Suppressor macrophage treated with lipopolysaccharide for 1 hour (primary cell): ENCODE data around the gene PSTPIP1.

Experiments used
- DNase-seq, 3 donors: peaks; one replicate each; pipeline ENCODE4 v3.0.0-alpha.2; 2020 to 2022

PSTPIP1 gene

DNA sequence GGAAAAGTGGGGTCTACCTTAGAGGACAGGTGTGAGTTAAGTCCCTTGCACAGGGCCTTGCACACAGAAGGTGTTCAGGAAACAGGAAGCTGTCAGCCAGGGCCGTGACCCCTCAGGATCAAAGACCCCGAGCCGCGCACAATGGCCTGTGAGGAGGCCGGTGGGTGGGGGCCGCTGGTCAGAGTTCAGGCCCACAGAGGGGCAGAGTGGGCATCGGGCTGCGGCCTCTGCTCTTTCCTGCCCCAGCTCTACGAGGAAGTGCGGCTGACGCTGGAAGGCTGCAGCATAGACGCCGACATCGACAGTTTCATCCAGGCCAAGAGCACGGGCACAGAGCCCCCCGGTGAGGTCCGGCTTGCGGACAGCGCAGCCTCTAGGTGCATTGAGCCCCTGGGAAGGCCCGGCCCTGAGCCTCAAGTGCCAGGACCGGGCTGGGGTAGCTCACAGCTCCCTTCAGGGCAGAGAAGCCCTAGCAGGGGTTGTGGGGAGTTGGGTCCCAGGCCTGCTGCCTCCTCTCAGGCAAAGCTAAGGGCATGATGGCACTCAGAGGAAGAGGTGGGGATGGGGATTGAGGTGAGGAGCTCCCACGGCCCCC, 37.2 kb downstream of the PSTPIP1 start:
- DNase-seq, result no peak

DNA sequence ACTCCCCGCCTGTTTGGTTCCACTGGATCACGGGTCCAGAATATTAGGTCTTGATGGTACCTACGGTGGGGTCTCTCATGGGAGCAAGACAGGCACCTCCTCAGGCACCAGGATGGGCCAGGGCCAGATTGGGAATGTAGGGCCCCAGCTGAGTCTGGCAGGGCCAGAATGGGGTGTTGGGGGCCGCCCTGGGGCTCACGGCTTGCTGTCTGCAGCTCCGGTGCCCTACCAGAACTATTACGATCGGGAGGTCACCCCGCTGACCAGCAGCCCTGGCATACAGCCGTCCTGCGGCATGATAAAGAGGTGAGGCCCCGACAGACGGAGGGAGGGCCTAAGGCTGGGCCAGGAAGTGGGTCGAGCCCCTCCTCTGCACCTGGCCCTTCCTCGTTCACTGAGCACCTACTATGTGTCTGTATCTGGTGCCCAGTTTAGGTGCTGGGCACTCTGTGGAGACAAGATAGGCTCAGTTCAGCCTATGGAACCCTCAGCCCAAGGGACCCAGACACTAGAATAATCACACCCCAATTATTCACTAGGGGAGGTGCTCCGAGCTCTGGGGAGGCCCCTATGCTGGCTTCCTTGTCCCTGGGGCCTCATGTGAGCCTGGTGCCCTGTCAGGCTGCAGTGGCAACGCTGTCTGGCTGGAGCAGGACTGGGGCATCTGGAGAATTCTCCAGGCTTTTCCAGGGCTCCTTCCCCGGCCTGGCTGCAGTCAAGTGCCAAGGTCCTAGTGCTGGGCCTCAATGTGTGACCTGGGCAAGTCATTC, 37.9 kb downstream of the PSTPIP1 start:
- DNase-seq, result no peak

DNA sequence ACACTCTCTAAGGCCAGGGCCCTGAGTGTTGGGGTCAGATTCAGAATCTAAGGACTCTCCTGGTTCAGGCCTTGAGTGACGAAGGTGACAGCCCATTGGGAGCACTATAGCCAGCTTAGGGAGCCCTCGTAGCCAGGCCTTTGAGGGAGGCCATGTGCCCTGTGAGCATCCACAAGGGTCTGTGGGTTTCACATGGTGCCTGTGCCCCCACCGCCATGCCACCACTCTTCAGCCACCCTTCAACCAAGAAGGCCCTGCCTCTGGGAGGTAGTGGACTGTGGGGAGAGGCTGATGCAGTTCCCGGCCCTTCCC, 38.4 kb downstream of the PSTPIP1 start:
- DNase-seq, result no peak

DNA sequence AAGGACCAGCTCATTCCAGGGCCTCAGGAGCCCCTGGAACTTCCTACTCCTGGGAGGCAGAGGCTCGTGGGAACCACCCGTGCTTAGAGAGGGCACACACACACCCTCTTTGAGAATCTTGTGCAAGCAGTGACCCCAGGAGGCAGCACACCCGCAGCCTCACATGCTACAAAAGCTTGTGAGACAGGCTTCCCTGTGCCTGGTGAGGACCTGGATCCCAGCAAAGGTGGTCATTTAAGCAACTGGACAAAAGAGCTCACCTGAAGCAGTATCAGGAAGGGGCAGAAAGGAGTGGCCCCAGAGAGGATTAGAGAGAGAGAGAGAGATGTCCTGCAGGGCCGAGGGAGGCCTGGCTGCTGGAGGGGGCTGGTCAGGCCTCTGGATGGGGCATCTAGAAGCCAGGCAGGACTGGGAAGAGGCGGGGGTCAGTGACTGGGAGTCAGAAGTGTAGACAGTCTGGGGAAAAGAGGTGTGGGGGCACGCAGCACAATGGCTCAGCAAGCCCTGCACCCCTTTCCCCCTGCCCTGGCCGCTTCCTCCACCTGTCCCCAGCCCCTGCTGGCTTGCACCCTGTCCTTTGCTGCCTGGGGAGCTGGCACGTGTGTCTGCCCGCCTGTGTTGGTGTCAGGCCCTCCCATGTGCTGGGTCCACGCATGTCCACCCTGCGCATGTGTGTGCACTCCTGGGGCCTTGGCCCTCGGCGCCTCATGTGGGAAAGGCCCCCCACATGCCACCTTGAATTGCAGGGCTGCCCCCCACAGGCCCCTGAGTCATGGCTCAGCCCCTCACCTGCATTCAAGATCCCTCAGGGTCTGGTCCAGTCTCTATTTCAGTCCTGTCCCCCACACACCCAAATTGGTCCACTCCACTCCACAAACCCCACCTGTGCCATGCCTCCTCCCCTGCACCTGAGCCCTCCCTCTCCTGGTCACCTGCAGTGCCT, 39.1 kb downstream of the PSTPIP1 start:
- no peak for DNase-seq

DNA sequence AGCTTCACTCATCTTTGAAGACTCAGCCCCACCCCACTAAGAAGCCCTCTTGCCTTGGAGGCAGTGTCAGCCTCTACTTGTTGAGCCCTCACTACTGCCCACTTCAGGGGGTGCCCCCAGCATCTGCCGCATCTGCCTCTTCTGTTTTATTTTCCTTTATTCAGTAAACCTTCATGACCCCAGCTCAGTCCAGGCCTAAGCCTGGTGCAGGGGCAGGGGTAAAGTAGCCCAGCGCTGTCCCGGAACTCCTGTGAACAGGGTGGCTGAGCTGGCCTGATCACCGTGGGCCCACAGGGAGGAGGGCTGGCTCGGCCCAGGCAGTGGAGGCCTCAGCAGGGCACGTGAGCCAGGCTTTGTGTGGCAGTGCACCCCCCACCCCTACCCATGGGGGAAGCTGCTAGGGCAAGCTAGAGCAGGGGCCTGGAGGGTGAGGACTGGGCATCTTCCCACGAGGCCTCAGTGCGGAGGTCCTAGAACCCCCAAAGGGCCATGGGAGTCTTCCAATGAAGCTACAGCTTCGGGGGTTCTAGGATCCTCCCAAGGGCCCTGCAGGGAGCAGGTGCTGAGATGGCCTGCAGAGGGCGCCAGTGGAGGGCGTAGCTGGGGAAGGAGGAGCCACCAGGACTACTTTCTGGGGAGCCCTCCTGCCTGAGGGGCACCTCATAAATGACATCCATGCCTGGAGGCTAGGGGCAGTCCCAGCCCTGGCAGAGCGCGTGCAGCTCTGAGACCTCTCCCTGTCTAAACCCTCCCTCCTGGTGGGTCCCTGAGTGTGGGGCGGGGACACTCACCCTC, 40.0 kb downstream of the PSTPIP1 start:
- DNase-seq, result peak in 2 of 3 donors; percentile 34 to 51

DNA sequence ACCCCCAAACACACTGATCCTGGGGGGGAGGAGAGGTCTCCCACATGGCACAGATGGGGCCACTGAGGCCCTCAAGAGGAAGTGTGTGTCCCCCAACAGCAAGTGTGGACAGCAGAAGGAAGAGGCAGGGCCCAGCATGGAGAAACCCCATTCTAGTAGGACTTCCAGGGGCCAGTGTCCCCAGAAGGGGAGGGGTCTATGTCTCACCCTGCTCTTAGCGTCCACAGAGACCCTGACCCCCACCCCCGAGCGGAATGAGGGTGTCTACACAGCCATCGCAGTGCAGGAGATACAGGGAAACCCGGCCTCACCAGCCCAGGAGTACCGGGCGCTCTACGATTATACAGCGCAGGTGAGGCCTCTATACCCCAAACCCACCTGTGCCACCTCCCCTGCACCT, 40.7 kb downstream of the PSTPIP1 start:
- no peak for DNase-seq

DNA sequence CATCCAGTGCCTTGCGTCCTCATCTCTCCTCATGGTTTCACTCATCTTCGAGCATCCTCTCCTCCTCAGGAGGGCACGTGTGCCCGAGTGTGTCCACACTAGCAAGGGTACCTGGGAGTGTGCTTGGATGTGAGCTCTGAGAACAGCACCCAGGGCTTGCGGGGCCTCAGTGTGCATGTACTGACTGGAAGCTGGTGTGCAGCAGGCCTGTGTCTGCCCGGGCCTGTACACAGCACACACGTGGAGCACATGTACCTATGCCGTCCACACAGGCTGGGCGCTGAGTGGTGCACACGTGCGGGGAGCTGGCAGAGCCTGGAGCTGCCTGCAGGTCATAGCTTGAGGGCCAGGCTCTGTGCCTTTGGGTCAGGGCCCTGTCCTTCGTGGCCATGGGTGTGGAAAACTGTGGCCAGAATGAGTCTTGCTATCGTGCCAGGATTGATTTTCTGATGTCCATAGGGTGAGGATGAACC, 41.1 kb downstream of the PSTPIP1 start:
- DNase-seq, result no peak

DNA sequence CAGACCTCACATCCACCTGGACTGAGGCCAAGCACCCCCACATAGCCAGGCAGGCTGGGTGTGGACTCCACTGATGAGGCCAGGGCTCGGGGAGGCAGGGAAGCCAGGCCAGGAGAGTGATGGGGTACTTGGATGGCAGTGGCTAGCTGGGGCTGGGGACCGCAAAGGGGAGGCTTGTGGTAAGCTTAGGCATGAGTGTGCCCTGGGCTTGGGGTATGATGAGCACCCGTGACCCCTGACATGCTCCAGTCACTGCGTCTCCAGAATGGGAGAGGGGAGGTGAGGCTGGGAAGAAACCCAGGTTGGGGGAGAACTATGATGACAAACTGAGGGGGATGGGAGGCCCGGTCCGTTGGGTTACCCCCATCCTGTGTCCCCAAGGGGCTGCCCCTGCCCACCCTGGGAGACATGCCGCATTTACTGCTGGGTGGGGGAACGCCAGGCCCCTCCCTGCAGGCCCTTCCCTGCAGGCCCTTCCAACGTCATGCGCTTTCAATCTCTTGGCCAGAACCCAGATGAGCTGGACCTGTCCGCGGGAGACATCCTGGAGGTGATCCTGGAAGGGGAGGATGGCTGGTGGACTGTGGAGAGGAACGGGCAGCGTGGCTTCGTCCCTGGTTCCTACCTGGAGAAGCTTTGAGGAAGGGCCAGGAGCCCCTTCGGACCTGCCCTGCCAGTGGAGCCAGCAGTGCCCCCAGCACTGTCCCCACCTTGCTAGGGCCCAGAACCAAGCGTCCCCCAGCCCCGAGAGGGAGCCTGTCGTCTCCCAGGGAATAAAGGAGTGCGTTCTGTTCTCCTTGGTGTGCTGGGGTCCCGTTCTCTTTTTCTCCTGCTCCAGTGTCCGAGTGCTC, 41.8 kb downstream of the PSTPIP1 start:
- DNase-seq, result no peak

DNA sequence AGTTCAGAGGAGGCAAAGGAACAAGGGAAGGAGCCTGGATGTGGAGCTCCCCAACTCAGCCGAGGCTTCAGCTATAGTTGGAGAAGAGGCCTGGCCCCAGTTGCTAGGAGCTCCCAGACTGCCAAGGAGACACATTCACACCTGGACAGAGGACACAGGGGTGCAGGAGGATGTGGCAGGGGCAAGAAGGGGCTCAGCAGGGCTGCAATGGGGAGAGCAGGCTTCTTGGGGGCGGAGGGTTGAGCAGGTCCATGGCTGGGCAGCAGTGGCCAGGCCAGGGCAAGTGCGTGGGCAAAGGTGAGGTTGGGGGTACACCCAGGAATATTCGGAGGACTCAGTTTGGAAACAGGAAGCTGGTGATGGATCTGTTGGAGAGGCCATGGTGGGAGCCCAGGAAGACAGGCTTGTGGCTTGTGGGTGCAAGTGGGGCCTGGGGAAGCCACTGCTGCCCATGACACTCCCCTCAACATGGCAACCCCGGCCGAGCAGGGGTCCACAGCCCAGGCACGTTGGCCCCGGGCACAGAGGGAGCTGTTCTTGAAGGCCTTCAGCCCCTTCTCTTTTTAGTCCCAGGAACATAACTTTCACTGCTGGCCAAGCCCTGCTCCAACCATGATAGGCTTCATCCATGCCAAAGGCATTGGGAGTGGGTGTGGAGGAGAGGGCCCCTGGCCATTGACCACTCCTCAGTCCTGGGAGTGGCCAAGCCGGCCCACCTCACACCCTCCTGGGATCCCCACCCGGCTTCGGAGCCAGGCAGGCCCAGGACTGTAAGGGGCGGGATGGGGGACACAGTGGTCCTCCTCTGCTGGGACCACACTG, 42.7 kb downstream of the PSTPIP1 start:
- no peak for DNase-seq

DNA sequence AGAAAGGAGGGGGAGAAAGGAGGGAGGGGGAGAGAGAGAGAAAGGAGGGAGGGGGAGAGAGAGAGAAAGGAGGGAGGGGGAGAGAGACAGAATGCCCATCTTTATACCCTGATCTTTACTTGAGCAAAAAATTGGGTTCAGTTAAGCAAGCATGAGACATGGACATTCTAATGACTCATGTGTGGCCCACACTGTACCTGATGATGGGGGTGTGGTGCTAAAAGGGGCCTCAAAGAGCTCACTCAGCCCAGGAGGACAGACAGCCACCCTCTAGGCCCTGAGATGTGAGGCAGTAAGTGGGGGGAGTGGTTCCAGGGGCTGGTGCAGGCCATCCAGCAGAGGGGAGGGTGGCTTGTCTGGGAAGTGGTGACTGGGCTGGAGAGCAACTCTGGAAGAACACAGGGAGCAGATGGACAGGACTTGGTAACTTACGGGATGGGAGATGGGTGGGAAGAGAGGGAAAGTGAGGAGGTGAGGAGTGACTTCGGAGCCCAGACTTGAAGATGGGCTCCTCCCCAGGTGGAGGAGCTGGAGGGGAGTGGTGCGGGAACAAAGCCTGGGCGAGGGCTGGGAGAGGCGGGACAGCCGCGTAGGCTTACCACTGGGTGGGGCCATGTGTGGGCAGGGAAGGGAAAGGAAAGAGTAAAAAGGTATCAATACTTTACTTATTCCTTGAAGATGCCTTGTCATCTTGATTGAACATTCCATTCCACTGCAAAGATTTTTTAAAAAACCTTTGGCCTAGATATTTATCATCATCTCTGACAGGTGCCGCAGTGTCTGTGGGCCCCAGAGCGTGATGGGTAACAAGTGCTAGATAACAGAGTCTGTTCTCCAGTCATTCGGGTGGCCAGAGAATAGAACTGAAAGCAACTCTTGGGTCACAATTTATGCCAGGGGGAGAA, 43.6 kb downstream of the PSTPIP1 start:
- no peak for DNase-seq

DNA sequence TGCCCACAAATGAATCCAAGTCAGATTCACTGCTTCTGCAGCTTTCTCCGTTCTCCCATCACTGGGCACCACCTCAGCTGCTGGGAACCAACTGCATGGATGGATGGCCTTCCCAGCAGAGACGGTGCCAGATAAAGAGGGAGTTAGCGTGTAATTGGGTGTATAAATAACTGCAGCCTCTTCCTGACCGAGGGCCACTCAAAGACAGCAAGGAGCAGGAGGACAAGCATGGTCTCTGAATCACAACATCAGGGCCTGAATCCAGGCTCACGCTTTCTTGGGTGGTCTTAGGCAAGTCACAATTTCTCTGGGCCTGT, 44.2 kb downstream of the PSTPIP1 start:
- no peak for DNase-seq

DNA sequence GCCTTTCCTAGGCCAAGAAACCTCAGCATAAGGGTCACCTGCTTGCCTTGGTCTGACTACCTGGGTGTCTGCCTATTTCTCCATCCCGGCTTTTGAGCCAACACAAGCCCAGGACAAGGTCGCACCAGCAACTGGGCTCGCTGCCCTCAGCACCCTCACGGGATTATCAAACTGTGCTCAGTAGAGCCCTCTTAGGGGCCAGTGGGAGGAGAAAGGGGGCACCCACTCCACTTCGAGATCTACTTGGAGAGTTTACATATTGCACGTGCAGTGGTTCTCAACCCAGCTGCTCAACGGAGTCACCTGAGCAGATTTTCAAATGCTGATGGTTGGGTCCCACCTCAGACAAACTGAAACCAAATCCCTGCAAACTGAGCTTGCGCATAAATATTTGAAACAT, 44.9 kb downstream of the PSTPIP1 start:
- no peak for DNase-seq

DNA sequence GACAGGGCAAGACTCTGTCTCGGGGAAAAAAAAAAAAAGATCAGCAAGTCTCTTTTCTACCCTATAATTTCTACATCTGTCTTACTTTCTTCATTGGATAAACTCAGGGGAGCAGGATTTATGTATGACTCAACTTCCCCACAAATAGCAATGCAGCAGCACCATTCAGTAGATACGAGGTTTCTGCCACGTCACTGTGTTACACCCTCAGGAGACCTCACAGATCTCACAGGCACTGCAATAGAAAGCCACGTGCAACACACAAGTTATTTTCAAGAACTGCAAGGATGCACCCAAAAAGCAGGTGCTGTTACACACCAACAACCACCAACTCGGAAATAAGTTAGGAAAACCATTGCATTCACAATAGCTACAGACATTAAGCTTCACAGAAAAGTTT, 45.7 kb downstream of the PSTPIP1 start:
- no peak for DNase-seq

DNA sequence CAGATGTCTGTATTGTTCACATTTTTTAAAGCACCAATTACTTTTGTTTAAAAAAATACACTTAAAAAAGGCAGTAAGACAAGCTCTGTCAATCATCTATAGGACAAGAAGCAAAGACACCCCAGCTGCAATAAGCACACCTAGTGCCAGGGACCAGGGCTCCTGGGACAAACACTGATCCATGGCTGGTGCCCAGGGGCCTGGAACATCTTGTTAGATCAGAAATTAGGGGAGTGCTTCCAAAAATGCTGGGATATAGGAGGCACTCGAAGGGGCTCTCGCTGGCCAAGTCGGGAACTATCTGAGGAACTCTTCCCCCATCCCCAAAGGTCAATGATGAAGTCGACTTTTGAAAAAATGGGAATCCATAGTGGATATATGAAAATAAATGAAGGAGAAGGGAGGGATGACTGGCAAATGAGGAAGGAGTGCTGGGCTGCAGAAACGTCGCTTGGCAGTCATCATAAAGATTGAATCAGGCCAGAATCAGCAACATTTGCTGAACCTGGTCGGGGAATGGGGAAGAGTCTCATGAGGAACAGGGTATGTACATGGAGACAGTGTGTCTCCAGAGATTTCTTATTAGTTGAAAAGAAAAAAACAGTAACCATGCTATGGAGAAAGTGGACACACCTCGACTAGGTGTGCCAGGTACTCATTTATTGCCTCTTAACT, 47.5 kb downstream of the PSTPIP1 start:
- peak in 1 of 3 donors; percentile 33 for DNase-seq

DNA sequence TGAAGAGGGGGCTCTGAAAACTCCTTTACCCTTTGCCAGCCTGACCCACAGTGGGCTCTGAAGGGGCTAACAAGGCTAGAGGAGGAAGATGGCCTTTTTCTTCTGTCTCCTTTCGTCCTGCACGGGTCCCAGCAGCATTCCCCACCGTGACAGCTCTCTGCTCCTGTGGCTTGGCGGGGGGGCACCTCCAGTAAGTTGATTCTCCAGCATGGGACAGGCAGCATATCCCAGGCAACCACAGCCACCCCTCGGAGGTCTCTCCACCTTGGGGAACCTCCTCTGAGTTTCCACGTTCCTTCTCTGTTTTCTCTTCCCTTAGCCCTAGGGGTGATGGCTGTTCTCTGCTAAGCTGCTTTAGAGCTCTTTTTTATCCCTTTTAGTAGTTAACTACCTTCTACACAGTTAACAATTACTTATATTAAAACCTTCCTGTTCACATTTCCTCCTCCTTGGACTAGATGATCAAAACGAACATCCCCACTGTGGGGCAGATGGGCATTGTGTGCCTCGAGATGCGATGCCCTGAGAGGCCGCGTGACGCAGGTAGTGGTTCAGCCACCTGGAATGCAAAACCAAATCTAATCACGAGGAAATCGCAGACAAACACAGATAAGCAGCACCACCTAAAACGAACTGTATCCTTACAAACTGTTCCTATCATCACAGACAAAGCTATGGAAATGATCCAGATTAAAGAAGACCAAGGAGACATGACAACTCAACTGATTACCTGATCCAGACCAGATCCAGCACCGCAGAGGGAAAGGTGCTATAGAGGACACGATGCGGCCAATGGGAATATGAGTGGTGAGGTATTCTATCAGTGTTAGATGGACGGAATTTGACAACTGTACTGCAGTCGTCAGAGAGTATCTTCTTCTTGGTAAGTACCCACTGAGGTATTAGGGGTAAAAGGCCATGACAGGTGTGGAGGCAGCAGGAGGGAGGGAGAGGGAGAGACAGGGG, 48.3 kb downstream of the PSTPIP1 start:
- no peak for DNase-seq

DNA sequence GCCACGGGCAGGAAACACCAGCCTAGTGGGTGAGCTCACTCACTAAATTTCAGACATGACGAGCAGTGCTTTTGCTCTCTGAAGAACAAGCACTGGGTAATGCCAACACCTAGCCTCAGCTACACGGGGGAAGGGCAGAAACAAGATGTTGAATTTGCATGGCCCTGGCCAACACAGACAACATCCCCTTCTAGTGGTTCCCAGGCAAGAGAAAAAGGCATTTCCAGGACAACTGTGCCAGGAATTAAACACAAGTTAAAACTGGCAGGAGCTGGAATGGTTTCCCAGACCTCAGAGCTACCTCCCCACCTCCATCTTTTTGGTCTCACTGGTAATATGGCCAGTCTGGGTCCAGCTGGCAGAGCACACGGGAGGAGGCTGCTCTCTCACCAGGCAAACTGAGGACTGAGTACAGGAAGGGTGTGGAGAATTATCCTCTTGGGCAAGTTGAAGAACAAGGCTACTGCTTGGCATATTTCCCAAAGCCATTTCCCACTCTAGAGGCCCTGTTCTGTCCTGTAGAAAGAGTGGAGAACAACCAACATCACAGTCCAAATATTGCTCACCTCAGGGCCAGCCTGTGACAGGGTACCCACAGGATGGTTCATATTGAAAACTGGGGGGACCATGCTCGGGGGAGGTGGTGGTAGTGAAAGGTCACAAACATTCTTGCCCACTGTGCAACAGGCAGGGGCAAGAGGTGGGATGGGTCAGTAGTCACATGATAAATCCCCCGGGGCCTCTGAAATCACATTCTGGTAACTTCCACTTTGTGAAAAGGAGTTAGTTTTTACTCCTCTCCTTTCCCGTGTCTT, 49.5 kb downstream of the PSTPIP1 start:
- DNase-seq, result no peak

DNA sequence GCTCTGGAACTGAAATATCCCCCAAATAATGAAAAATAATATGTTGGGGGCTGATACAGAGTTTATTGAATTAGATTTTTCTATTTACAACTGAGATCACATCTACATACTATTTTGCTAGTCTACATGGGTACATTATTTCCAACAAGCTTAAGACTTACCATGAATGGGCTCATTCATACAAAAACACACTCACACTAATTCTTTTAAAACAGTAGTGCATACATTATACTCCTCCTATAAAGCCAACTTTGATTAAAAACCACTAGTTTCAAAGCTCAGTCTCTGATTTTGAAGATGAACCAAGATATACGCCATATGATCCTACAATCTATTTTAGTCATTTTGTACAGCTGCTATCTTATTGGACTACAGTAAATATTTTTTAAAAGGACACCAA, 51.1 kb downstream of the PSTPIP1 start:
- no peak for DNase-seq
